WI38 (cell line): ENCODE data around the gene SHC4.

Experiments
- H3K4me3 ChIP-seq: 2 replicates; pipeline ENCODE4 v1.5.1; 2011; ENCODE audit warnings: low read depth, mild to moderate bottlenecking, control low read depth, low read length
- CTCF ChIP-seq: IDR thresholded peaks from 2 replicates; pipeline ENCODE4 v1.5.1; 2012; ENCODE audit warnings: low read depth, mild to moderate bottlenecking, control low read depth, low read length

Gene SHC4

GRCh38 chr15:48871542-48871941 lies 92.2 kb downstream of the SHC4 start:
- TF ChIP-seq CTCF, result no peak
- no peak overlapping the region for H3K4me3 ChIP-seq

GRCh38 chr15:48869966-48870365 lies 93.8 kb downstream of the SHC4 start:
- no peak for TF ChIP-seq CTCF
- H3K4me3 ChIP-seq, result no peak overlapping the region

- TF ChIP-seq CTCF, result no peak
Observed at GRCh38 chr15:48868536-48868935, 95.2 kb downstream of the SHC4 start.

GRCh38 chr15:48868023-48868422 lies 95.7 kb downstream of the SHC4 start:
- no peak for TF ChIP-seq CTCF
- H3K4me3 ChIP-seq, result no peak overlapping the region

More at GRCh38 chr15:48868536-48868935, 95.2 kb downstream of the SHC4 start:
- no peak overlapping the region for H3K4me3 ChIP-seq

- TF ChIP-seq CTCF, result no peak
- H3K4me3 ChIP-seq, result no peak overlapping the region
Observed at GRCh38 chr15:48866141-48866563, 97.6 kb downstream of the SHC4 start.

- no peak for TF ChIP-seq CTCF
- H3K4me3 ChIP-seq, result no peak overlapping the region
Observed at GRCh38 chr15:48865370-48866079, 98.2 kb downstream of the SHC4 start.

- H3K4me3 ChIP-seq, result no peak overlapping the region
- no peak for TF ChIP-seq CTCF
Observed at GRCh38 chr15:48862705-48863104, 101.0 kb downstream of the SHC4 start.
